GM12873 (cell line): ENCODE data around the gene GPD2.

Experiments
- TF ChIP-seq, protein P1 (sequence below): IDR thresholded peaks from 2 replicates; pipeline ENCODE4 v1.5.1; 2012; ENCODE audit warnings: low read depth, mild to moderate bottlenecking, moderate library complexity, low read length, control low read depth; ENCODE audit not compliant: insufficient read depth; ENCODE audit errors: missing control alignments

GPD2 gene

DNA sequence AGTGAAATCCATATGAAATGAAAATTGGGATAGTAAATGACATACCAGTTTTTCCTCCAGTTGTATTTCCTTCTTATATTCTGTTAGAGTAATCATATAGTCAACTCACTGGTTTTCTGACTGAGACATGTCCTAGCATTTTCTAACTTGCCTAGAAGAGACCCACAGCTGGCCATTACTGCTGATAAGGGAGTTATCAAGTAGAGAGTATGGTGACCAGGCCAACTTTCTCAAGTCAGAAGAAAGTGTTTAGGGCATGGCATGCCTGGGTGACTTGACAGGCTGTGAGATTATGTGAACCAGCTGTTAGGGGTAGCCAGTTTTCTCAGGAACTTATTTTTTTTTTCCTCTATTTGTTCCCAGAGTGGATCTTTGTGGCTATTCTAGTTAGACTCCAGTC, 81.2 kb downstream of the GPD2 start:
- TF ChIP-seq, protein P1, sequence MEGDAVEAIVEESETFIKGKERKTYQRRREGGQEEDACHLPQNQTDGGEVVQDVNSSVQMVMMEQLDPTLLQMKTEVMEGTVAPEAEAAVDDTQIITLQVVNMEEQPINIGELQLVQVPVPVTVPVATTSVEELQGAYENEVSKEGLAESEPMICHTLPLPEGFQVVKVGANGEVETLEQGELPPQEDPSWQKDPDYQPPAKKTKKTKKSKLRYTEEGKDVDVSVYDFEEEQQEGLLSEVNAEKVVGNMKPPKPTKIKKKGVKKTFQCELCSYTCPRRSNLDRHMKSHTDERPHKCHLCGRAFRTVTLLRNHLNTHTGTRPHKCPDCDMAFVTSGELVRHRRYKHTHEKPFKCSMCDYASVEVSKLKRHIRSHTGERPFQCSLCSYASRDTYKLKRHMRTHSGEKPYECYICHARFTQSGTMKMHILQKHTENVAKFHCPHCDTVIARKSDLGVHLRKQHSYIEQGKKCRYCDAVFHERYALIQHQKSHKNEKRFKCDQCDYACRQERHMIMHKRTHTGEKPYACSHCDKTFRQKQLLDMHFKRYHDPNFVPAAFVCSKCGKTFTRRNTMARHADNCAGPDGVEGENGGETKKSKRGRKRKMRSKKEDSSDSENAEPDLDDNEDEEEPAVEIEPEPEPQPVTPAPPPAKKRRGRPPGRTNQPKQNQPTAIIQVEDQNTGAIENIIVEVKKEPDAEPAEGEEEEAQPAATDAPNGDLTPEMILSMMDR = no peak

DNA sequence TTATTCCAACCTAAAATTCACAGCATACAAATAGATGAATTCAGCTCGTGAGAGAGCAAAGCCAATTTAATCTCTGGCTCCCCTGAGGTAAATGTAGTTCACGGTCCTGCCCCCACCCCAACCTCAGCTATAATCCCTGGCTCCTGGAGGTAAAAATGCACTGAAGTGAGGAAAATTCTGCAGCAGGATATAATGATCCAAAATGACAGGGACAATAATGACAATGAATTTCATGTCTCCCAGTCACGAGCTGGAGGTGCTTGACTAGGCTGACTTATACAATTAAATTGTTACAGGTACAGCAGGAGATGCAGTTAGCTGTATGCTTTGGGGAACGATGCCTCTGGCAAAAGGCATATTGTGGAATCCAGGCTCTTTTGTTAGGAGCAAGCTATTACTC, 82.0 kb downstream of the GPD2 start:
- TF ChIP-seq, protein P1 = no peak

DNA sequence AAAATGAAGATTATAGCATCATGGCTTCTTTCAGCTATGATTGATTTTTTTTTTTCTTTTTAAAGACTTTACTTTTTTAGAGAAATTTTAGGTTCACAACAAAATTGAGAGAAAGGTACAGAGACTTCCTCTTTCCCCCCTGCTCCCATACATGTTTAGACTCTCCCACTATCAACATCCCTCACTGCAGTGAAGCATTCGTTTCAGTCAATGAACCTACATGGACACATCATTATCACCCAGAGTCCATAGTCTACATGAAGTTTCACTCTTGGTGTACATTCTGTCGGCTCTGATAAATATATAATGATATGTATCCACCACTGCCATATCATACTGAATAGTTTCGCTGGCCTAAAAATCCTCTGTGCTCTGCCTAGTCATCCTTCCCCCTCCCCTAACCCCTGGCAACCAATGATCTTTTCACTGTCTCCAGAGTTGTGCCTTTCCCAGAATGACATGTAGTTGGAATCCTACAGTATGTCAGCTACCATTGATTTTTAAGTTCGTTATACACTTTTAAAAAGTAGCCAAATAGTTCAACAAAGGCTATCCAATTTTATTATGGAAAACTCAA, 86.8 kb downstream of the GPD2 start:
- TF ChIP-seq, protein P1 = no peak

DNA sequence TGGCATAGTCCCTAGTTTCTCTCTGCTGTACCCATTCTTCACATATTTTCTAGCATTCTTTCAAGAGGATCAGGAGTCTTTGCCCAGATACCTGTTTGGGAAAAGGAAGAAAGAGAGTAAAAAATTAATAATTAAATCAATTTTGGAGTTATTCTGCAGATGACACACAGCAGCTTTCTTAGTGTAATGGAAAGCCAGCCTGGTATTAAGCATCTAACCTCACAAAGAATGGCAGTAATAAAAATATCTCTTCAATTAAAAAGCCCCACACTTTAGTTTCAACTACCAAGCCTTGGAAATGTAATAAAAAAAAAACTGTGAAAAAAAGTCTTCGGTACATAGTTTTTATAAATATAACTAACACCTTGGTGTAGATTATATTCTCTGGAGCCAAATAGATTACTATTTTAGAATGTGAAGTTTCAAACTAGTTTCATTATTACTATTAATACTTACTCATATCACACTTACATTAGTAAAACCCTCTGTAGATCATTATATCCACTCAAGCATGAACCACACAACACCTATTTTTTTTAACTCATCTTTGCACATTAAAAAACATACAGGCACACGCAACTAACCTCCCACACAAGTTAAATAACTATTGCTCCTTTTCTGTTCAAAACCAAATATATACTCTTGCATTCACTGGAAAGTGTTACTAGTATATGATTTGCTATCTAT, 90.9 kb downstream of the GPD2 start:
- TF ChIP-seq, protein P1 = no peak

DNA sequence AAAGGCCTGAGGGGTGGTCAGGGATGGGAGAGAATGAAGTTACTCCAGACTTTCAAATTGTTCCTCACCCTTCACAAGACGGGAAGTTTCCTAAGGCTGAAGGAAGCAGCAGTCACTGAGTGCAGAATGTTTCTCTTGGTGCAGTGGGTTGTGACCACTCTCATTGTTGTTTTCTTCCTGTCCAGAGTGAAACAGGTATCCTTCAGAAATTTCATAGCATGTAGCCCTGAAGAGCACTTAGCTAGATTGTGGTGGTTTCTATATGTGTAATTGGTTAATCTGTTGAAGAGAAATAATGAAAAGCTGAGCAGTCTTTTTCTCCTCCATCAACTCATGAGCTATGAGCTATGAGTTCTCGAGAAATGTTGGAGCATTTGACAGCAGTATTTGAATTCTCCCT, 96.8 kb downstream of the GPD2 start:
- TF ChIP-seq, protein P1 = no peak

DNA sequence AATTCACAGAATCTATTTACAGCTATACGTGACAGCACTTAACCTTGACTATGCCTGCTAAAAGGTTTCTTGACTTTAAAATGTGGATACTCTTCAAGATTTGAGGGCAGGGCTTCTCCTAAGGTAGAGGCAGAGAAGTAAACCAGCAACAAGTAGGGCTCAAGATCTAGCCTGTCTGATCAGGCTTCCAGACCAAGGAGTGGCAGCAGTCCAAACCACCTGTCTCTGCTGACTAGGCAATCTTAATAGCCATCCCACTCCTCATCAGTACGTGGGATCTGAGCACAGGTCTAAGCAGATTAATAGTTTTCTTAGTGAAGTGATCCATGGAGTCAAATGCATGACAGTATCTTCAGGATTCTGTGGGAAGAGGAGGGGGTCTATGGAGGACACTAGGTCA, 100.4 kb downstream of the GPD2 start:
- TF ChIP-seq, protein P1 = no peak

DNA sequence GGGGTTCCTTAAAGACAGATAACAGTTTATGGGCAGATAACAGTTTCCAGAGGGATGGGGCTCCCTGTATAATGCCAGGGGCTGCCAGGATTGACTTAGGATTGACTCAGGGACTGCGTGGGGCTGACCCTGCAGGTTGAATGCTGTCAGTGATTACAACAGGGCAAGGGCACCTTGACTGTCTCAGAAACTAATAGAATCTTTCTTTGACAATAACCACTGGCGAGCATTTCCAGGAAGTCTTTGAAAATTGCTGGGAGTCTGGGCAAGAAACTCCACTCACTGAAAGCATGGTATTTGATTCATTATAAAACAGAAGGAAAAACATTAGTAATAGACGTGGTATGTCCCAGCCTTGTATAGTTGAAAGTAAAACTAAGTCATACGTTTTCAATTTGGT, 101.0 kb downstream of the GPD2 start:
- TF ChIP-seq, protein P1 = no peak
